T-helper 17 cell (primary cell): ENCODE results near the gene HIGD1A. TPM values are rescaled to one million over a fixed set of nuclear protein-coding genes. Genes with fewer than 3 reads are reported as not detected.

Experiments used
- ATAC-seq: fragments of 150-1000 bp; cut with Tn5 transposase; 2 replicates; pipeline ENCODE4 v1.10.0; 2021; ENCODE audit warnings: mild to moderate bottlenecking, moderate library complexity
- DNase-seq, 3 donors: peaks; one replicate each; pipeline versions ENCODE4 v3.0.0 to v3.0.0-alpha.2; 2020 to 2021
- H3K9me3 ChIP-seq: one replicate; pipeline ENCODE4 v1.7.0; 2013; ENCODE audit warnings: low read length, mild to moderate bottlenecking; ENCODE audit not compliant: control insufficient read depth, poor library complexity, severe bottlenecking
- H3K27ac Mint-ChIP-seq: one replicate; pipeline ENCODE4 v1.8.0; 2022; ENCODE audit warnings: mild to moderate bottlenecking, moderate library complexity, mixed read lengths
- H3K27me3 Mint-ChIP-seq: one replicate; pipeline ENCODE4 v1.8.0; 2022; ENCODE audit warnings: mixed read lengths
- H3K36me3 Mint-ChIP-seq: one replicate; pipeline ENCODE4 v1.8.0; 2022; ENCODE audit warnings: low read depth, mixed read lengths
- H3K4me1 Mint-ChIP-seq: one replicate; pipeline ENCODE4 v1.8.0; 2022; ENCODE audit warnings: mild to moderate bottlenecking, mixed read lengths
- H3K4me3 Mint-ChIP-seq: one replicate; pipeline ENCODE4 v1.8.0; 2022; ENCODE audit warnings: mild to moderate bottlenecking, moderate library complexity, mixed read lengths
- total RNA-seq, 4 donors: library from RNA in 2 of 4; stranded (reverse) in 2 of 4; gene quantifications; one replicate each; pipeline ENCODE4 v1.2.3 and lab custom pipeline; 2022 to 2026

Gene HIGD1A
- total RNA-seq, 2 donors from 2014 or later, result 20.7 to 29.2 TPM

DNA sequence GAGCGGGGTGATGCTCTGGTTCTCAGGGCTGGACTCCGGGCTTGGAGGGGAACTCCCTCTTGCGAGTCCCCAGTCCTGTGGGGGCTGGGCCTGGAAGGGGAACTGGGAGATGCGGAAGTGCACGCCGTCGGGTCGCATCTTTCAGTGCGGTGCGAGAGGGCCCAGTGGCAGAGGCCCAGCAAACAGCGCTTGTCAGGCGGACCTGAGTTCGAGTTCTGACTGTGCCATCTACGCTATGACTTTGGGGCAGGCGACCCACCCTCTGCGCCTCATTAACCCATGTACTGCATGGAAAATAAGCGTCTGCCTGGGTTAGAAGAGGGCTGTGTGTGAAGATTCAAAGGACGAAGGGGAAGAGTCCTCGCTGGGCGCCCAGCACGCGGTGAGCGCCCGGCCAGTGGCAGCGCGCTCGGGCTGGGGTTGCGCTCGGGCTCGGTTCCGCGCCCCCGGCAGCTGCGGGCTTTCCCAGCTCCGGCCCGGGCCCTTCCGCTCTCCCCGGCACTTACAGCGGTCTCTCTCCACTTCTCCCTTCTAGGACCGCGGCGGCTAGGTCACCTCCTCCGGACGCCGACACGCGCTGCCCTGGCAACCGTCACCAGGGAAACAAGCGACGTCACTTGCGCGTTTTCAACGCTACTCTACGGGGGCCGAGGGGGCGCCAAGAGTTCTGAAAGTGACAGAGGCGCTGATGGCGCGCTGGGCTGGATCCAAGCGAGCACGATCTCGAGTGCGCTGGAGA, 31.5 kb downstream of the HIGD1A start, which contains the start of gene CCDC13:
Gene CCDC13 (minus strand): TSS at position 584 of the 739 bp plus-strand sequence. CDS start 14,908 bp downstream, outside the sequence.
- Mint-ChIP-seq H3K27ac (peak within 1 kb of the TSS; percentile 85), H3K4me3 (peak within 1 kb of the TSS; percentile 91), H3K27me3 (no peaks in the 10 kb centered on the region), H3K4me1 (peaks cover 7% of the 10 kb centered on the region), H3K36me3 (no peaks in the 10 kb centered on the region)
- DNase-seq (peak; percentile 47 to 75 (median 59)), ATAC-seq (peak; percentile 89)
- no peaks in the 10 kb centered on the region for H3K9me3 ChIP-seq

DNA sequence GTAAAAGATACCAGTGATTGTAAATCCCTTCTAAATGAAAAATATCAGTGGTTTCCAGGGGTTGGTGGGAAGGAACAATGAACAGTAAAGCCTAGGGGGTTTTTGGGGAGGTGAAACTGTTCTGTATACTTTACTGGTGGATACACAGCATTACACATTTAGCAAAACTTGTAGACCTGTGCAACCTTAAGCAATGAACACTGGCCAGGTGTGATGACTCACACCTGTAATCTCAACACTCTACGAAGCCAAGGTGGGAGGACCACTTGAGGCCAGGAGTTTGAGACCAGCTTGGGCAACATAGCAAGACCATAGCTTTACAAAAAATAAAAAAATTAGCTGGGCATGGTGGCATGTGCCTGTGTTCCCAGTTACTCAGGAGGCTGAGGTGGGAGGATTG, 33.0 kb downstream of the HIGD1A start:
- no peaks in the 10 kb centered on the region for H3K27me3 Mint-ChIP-seq
- H3K27ac Mint-ChIP-seq, result no peak overlapping the region
- no peaks in the 10 kb centered on the region for H3K9me3 ChIP-seq
- peak overlapping the region; percentile 57 for H3K4me3 Mint-ChIP-seq
- H3K36me3 Mint-ChIP-seq, result no peaks in the 10 kb centered on the region
- DNase-seq (no peak), ATAC-seq (no peak)
- peaks cover 8% of the 10 kb centered on the region for H3K4me1 Mint-ChIP-seq

GRCh38 chr3:42769477-42770131, 34.7 kb downstream of the HIGD1A start:
- H3K4me3 Mint-ChIP-seq, result no peak overlapping the region
- H3K27me3 Mint-ChIP-seq, result no peaks in the 10 kb centered on the region
- DNase-seq (no peak), ATAC-seq (no peak)
- H3K4me1 Mint-ChIP-seq, result peaks cover 9% of the 10 kb centered on the region
- H3K27ac Mint-ChIP-seq, result no peak overlapping the region
- peaks cover 3% of the 10 kb centered on the region for H3K36me3 Mint-ChIP-seq
- H3K9me3 ChIP-seq, result no peaks in the 10 kb centered on the region

- Mint-ChIP-seq H3K27ac (no peak overlapping the region), H3K4me3 (no peak overlapping the region), H3K4me1 (peaks cover 7% of the 10 kb centered on the region), H3K27me3 (peaks cover 12% of the 10 kb centered on the region), H3K36me3 (peaks cover 10% of the 10 kb centered on the region)
- H3K9me3 ChIP-seq, result no peaks in the 10 kb centered on the region
- ATAC-seq (no peak), DNase-seq (no peak)
Observed at GRCh38 chr3:42764561-42765295, 39.6 kb downstream of the HIGD1A start.

- Mint-ChIP-seq H3K4me3 (no peak overlapping the region), H3K27me3 (peaks cover 14% of the 10 kb centered on the region), H3K4me1 (peaks cover 7% of the 10 kb centered on the region), H3K36me3 (peaks cover 10% of the 10 kb centered on the region), H3K27ac (no peak overlapping the region)
- ATAC-seq, result no peak
- no peak for DNase-seq
- no peaks in the 10 kb centered on the region for H3K9me3 ChIP-seq
Observed at GRCh38 chr3:42764115-42764514, 40.2 kb downstream of the HIGD1A start.

DNA sequence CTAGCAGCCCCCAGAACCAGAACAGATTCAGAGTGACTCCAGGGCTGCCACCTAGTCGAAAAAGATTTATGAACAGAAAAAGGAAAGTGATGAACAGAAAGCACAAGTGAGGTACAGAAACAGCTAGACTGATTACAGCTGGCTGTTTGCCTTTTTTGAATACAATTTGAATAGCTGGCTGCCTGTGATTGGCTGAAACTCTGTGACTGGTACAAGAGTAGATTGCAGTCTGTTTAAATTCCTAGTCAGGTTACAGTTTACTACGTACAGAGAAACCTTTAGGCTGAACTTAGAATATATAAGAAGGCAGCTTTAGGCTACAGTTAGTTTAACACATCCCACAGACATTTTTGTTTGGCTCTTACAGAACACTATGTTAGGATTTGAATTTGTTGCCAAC, 41.3 kb downstream of the HIGD1A start:
- H3K9me3 ChIP-seq, result no peaks in the 10 kb centered on the region
- DNase-seq (no peak), ATAC-seq (no peak)
- Mint-ChIP-seq H3K27me3 (peaks cover 25% of the 10 kb centered on the region), H3K4me1 (peaks cover 7% of the 10 kb centered on the region), H3K4me3 (no peak overlapping the region), H3K27ac (no peak overlapping the region), H3K36me3 (peaks cover 10% of the 10 kb centered on the region)

GRCh38 chr3:42762046-42762724, 42.1 kb downstream of the HIGD1A start:
- DNase-seq (no peak), ATAC-seq (no peak)
- H3K9me3 ChIP-seq, result no peaks in the 10 kb centered on the region
- Mint-ChIP-seq H3K36me3 (peaks cover 10% of the 10 kb centered on the region), H3K27me3 (peaks cover 26% of the 10 kb centered on the region), H3K27ac (no peak overlapping the region), H3K4me1 (peaks cover 7% of the 10 kb centered on the region), H3K4me3 (no peak overlapping the region)

DNA sequence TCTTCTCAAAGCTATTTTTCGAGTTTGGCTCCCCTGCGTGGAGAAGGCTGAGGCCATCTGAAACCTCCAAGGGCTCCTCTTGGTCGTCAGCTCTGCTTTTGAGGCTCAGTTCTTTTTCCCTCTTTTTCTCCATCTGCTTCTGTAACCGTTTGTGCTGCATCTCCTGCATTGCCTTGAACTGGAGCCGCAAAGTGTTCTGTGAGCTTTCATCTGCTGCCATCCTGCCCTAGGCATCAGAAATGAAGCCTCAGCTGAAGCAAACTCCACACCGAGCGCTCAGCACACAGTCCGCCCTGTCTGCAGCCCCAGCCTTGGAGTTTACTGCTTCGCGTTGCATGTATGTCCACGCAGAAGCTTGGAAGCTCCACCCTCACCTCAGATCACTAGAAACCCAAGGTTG, 46.2 kb downstream of the HIGD1A start:
- Mint-ChIP-seq H3K36me3 (peaks cover 13% of the 10 kb centered on the region), H3K27me3 (peaks cover 39% of the 10 kb centered on the region), H3K4me3 (no peak overlapping the region), H3K27ac (no peak overlapping the region), H3K4me1 (peaks cover 13% of the 10 kb centered on the region)
- no peak for ATAC-seq
- H3K9me3 ChIP-seq, result no peaks in the 10 kb centered on the region
- DNase-seq, result no peak

GRCh38 chr3:42756681-42757213, 47.5 kb downstream of the HIGD1A start:
- peaks cover 12% of the 10 kb centered on the region for H3K4me1 Mint-ChIP-seq
- no peaks in the 10 kb centered on the region for H3K9me3 ChIP-seq
- H3K4me3 Mint-ChIP-seq, result no peak overlapping the region
- H3K27ac Mint-ChIP-seq, result no peak overlapping the region
- H3K36me3 Mint-ChIP-seq, result peaks cover 12% of the 10 kb centered on the region
- H3K27me3 Mint-ChIP-seq, result peaks cover 37% of the 10 kb centered on the region
- DNase-seq (no peak), ATAC-seq (no peak)

DNA sequence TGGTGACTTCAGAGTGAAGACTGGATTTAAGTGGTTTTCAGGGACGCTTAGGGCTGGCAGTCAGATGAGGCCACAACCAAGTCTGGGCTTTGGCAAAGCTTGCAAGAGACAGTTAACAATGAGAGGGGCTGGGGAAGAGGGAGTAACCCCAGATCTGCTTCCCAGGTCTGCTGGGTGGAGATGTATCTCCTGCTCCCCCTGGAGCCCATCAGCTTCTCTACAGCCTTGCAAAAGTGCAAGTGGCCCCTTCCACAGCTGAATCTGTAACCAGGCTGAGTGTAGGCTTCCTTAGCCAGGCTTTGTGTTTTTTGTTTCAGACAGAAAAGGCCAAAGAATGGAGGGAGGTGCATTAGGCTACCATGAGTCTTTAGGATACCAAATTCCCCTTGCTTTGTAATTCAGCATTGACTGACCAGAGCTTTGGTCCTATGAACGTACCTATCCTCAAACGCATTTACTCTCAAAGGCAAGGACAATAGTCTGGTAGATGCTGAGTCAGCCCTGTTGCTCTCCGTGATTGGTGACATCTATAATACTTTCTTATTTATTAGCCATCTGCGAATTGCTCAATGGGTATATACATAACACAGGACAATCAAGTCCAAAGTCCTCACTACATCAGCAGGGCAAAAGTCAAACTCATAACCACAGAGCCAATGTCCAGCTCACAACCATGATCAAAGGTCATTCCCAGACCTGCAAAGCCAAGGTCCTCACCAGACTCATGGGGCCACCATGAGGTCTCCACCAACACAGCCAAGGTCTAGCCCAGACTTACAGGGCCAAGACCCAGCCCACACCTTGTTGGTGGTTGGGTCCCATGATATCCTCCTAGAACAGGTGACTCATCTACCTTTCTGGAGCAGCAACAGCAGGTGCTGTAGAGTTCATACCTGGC, 48.4 kb downstream of the HIGD1A start:
- Mint-ChIP-seq H3K4me3 (no peak overlapping the region), H3K27ac (no peak overlapping the region), H3K4me1 (peaks cover 8% of the 10 kb centered on the region), H3K36me3 (peaks cover 6% of the 10 kb centered on the region), H3K27me3 (peaks cover 29% of the 10 kb centered on the region)
- ATAC-seq (peak; percentile 59), DNase-seq (no peak)
- H3K9me3 ChIP-seq, result no peaks in the 10 kb centered on the region

DNA sequence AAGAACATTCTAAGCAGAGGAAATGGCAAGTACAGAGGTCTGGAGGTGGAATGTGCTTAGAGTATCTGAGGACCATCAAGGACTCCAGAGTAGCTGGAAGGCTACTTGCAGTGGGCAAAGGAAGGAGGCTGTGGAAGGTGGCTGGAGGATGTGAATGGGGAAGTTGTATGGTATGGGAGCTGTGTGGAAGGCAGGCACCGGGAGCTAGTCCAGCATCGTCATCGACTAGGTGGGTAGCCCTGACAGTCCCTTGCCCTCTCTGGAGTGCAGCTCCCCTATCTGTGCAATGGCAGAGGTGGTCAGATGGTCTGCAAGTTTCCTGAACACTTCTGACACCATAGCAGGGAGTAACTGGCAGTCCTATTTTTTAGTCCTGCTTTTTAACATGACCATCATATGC, 50.5 kb downstream of the HIGD1A start:
- no peaks in the 10 kb centered on the region for H3K9me3 ChIP-seq
- DNase-seq, result no peak
- H3K4me3 Mint-ChIP-seq, result no peak overlapping the region
- peaks cover 18% of the 10 kb centered on the region for H3K4me1 Mint-ChIP-seq
- peak overlapping the region; percentile 21 for H3K27ac Mint-ChIP-seq
- H3K27me3 Mint-ChIP-seq, result peaks cover 21% of the 10 kb centered on the region
- peaks cover 6% of the 10 kb centered on the region for H3K36me3 Mint-ChIP-seq
- no peak for ATAC-seq

DNA sequence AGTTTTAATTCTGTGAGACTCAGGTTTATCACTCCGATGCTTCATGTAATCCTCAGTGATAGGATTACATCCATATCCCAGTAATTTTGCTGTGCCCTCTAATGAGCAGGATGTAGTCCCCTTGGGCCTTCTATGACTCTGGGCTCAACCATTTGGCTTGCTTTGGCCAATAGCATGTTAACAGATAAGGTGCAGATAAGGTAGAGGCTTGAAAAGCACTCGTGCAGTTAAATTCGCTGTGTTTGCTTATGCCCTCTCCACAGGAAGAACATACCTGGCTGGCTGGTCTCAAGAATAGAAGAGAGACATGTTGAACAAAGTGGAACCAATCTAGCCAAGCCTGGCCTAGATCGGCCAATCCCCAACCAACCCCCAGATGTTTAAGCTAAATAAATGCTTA, 51.3 kb downstream of the HIGD1A start:
- peaks cover 13% of the 10 kb centered on the region for H3K27me3 Mint-ChIP-seq
- ATAC-seq (no peak), DNase-seq (no peak)
- no peak overlapping the region for H3K4me3 Mint-ChIP-seq
- H3K27ac Mint-ChIP-seq, result peak overlapping the region; percentile 21
- H3K36me3 Mint-ChIP-seq, result peaks cover 6% of the 10 kb centered on the region
- H3K9me3 ChIP-seq, result no peaks in the 10 kb centered on the region
- H3K4me1 Mint-ChIP-seq, result peaks cover 24% of the 10 kb centered on the region
